HG02884 (cell line): Measurements from ENCODE around the gene TCF12.

Experiments
- ATAC-seq: cut with Tn5 transposase; IDR thresholded peaks from one replicate; pipeline ENCODE4 v1.9.1; 2021; ENCODE audit warnings: mild to moderate bottlenecking, moderate library complexity; ENCODE audit not compliant: unreplicated experiment

Gene TCF12

GRCh38 chr15:57284535-57284934 is 366.1 kb downstream of the TCF12 start:
- ATAC-seq = no peak

- no peak for ATAC-seq
These were observed 366.9 kb downstream of the TCF12 start for GRCh38 chr15:57285386-57285785.

DNA sequence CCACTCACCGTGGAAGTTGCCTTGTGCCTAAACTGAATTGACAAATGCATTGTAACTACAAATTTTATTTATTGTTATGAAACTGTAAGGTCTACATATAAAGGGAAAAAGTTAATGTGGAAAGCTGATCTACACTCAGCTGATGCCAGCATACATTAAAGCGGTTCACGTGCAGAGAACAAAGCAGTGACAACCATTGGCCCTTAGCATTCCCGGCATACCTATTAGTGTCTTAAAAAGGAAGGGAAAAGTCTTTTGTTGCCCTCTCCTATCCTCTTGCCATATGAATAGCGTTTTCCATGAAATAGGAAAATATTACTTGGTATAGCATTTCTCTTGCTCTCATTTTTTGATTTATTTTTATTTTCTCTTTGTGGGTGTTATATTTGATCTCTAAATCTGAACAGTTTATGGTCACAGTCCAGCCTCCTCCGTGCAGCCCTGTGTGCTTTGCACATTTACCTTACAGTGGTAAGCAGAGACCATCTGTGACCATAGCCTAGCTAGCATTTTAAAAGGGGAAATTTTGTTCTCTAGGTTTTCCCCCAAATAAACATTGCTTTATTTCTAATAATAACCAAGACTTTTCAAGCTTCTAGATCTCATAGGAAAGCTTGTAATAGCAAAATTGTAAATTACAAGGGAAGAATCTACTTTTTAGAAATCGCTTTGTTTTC is 368.1 kb downstream of the TCF12 start:
- no peak for ATAC-seq

- ATAC-seq = no peak
These were observed 368.7 kb downstream of the TCF12 start for GRCh38 chr15:57287123-57287521.

GRCh38 chr15:57288926-57289580 is 370.6 kb downstream of the TCF12 start:
- no peak for ATAC-seq

GRCh38 chr15:57290187-57290586 is 371.7 kb downstream of the TCF12 start:
- no peak for ATAC-seq

GRCh38 chr15:57290826-57291225 is 372.4 kb downstream of the TCF12 start:
- ATAC-seq = no peak

DNA sequence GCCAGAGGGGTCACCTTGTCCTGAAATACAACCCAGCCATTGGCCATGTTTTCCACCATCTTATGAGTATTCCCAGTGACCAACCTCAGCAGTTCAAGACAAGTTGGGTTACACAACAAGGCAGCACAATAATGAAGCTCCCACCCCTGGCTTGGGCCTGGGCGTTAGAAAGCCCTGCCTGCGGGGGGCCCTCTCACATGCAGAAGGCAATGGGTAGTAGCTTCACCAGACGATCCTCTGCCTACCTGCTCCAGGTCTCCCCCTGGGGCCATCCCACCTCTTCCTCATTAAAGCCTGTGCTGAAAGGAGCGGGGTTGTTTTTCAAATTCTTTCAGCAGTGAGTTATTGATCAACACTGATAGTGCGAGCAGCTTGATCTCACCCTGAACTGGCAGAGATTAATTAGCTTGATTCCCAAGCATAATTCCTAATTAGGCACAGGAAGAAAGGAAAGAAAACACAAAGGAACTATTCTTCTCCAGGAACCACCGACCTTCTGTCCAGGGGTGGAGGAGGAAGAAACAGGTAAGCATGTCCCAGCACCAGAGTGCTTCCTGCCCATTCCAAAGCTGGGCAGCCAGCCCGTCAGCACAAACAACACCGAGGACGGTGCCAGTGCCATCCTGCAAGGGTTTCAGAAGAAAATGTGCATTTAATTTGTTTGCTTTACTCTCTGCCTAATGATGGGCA is 378.2 kb downstream of the TCF12 start:
- ATAC-seq = no peak

DNA sequence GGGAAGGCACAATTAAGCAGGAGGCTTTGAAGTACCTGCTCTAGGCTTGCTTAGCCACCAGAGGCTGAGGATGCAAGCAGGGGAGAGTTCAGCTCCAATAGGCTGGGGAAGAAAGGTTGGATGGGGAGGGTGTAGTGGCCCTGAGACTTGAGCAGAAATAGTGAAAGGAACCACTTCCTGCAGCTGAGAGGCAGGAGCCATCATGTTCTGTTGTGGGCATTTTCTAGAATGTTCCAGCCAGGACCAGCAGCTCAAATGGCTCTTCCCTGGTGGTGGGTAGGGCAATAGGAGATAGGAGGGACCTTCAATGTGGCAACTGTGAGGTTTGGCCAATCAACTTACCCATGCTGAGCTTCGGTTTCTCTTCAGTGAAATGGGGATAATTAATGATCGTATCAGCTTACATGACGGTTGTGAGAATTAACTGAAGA is 378.7 kb downstream of the TCF12 start:
- no peak for ATAC-seq

DNA sequence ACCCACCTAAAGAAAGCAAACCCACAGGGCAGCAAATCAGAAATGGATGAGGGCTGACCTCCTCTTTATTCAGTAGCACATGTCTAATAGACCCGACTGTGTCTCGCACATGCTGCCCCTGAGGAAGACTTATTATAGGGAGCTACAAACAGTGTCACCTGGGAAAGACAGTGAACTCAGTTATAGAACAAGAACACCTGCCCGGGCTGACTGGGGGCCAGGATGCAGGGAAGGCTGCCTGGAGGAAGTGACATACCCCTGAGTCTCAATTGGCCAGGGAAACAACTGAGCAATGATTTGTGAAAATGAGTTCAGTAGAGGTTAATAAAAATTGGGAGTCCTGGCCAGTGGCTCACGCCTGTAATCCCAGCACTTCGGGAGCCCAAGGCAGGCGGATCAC is 379.2 kb downstream of the TCF12 start:
- ATAC-seq = no peak

- ATAC-seq = no peak
These were observed 379.8 kb downstream of the TCF12 start for GRCh38 chr15:57298204-57298603.

DNA sequence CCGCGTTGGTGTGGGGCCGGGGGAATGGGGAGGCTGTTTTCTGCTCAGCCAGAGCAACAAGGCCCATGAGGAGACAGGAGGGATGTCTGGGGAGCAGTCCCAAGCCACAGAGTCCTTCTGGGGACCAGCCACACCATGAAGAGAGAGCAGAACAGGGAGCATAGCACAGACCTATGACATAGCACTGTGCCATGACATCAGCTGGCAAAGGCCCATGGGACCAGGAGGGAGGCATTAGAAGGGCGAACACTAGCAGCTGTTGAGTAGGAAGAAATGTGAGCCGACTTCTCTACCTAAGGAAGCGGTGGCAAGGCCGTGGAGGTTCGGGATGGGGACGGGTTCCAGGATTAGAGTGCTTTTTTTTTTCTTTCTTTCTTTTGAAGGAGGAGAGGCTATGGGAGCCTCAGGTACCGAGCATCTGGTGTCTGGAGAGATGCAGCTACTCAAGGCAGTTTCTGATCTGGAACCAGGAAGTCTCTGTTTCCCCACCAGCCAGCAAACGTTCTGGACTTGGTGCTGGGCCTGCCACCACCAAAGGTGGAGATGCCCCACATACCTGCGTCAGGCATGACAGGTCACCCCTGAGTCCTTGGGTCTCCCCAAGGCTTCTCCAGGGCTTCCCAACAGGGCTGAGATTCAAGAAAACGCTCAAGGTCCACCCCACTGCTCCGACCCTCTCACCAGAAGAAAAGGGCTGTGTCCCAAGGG is 380.6 kb downstream of the TCF12 start:
- ATAC-seq = no peak

DNA sequence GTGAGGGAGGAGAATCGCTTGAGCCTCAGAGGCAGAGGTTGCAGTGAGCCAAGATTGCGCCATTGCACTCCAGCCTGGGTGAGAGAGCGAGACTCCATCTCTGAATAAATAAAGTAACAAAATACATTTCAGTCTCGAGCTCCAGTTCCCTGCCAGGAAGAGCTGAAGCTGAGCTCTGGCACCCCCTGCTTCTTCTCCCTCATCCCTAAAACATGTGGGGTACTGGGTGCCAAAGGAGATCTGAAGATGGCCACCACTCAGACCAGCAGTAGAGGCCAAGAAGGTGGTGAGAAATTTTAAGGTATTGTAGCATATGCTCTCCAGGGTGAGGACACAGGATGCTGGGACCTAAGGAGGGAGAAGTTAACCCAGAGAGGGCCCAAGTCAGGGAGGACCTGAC is 382.9 kb downstream of the TCF12 start:
- ATAC-seq = no peak

GRCh38 chr15:57302640-57303257 is 384.3 kb downstream of the TCF12 start:
- no peak for ATAC-seq

- ATAC-seq = no peak
These were observed 386.6 kb downstream of the TCF12 start for GRCh38 chr15:57305009-57305408.

DNA sequence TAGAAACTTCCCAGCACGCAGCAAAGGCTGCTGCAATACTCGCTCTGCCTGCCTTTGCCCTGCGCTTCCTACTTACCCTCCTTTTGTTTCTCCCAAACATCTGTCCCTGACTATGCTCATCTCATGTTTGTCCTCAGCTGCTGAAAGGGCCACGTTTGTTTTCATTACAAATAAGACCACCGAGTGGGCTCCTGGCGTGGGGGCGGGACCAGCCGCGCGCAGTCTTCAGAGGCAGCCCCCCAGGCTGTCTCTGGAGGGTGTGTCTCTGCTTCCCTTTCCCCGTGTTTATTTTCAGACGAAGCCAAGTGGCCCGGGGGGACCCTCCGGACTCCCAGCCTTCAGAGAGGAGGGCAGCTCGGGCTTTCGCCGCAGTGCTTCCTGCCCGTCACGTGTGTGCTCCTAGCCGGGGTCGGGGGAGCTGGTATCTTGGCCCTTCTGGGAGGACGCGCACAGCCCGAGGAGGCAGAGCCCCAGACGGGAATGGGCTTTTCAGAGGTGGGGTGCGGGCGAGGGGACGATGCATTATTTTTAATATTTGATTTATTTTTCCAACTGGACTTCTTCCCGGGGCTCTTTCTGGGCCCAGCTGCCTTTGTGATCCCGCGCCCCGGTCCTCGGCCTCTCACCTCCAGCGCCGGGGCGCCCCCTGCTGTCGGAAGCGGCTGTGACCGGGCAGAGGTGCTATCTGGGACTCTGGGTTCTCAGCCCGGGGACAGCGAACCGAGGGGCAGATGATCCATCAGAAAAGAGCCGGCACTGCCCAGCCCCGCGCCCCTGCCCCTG is 387.9 kb downstream of the TCF12 start:
- peak; percentile 47 for ATAC-seq

GRCh38 chr15:57306944-57307411 is 388.5 kb downstream of the TCF12 start:
- ATAC-seq = no peak

DNA sequence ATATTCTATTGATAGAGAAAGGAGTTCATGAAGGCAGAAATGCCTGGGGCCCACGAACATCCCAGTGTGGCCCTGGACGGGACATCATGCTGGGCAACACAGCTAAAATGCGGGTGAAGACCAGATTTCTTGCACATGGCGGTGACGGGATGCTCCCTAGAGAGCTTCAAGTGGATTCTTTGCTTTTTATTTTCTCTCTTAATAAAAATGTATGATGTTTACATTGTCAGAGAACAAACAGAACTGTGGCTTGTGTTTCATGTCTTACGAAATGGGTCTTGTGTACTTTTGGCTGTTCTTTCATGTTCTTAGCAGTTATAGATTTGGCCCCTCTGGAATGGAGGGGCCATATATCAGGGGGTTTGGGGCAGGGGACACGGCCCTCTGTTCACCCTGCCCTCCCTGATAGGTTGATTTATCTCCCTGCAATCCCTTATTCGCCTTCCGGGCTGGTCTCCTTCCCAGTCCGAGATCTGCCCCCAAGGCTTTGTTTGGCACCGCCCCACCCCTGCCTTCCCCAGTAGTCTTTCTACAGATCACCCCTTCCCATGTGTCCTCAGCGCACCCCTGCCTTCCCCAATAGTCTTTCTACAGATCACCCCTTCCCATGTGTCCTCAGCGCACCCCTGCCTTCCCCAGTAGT is 389.2 kb downstream of the TCF12 start:
- no peak for ATAC-seq

DNA sequence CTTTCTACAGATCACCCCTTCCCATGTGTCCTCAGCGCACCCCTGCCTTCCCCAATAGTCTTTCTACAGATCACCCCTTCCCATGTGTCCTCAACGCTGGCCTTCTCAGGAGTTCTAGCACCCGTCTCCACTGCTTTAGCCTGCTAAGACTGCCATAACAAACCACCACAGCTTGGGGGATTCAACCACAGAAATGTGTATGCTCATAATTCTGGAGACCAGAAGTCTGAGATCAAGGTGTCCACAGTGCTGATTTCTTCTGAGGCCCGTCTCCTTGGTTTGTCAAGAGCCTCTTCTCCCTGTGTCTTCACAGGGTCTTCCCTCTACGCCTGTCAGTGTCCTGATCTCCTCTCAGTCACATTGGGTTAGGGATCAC is 389.7 kb downstream of the TCF12 start:
- no peak for ATAC-seq
